Kidney (tissue), 14 donors: ENCODE results near the gene DCTN2. TPM values are rescaled to one million over a fixed set of nuclear protein-coding genes. Genes with fewer than 3 reads are reported as not detected.

Experiments
- DNase-seq, 5 donors: peaks; one replicate each; pipeline ENCODE4 v3.0.0-alpha.2; 2013 to 2020
- FAIRE-seq: peaks from 2 replicates; lab custom pipeline; 2012; peaks lifted over from hg19 to GRCh38; lab: Jason Lieb, UNC
- H3K27ac ChIP-seq, 2 donors: one replicate each; pipeline ENCODE4 v1.7.0; 2013; ENCODE audit warnings: low read depth in 2 of 2, low read length in 2 of 2, inconsistent platforms in 1 of 2
- H3K27me3 ChIP-seq: one replicate; pipeline ENCODE4 v1.7.1; 2013; ENCODE audit warnings: low read length, inconsistent platforms; ENCODE audit not compliant: control insufficient read depth, insufficient read depth
- H3K36me3 ChIP-seq, 3 donors: one replicate each; pipeline versions ENCODE4 v1.7.0 to v1.7.1; 2013; ENCODE audit warnings: low read length in 3 of 3, control low read depth in 1 of 3, inconsistent platforms in 1 of 3; ENCODE audit not compliant: insufficient read depth in 3 of 3, control insufficient read depth in 2 of 3
- H3K4me1 ChIP-seq, 3 donors: one replicate each; pipeline versions ENCODE4 v1.7.0 to v1.7.1; 2013; ENCODE audit warnings: low read length in 3 of 3, inconsistent platforms in 1 of 3, low read depth in 1 of 3; ENCODE audit not compliant: control insufficient read depth in 2 of 3, insufficient read depth in 2 of 3
- H3K4me3 ChIP-seq, 3 donors: one replicate each; pipeline versions ENCODE4 v1.7.0 to v1.8.1; 2013; ENCODE audit warnings: low read length in 3 of 3, control low read depth in 1 of 3, inconsistent platforms in 1 of 3
- H3K9ac ChIP-seq, 3 donors: one replicate each; pipeline versions ENCODE4 v1.7.0 to v1.7.1; 2013; ENCODE audit warnings: low read length in 3 of 3, control low read depth in 1 of 3, inconsistent platforms in 1 of 3
- H3K9me3 ChIP-seq, 3 donors: one replicate each; pipeline versions ENCODE4 v1.7.0 to v1.7.1; 2013; ENCODE audit warnings: low read length in 3 of 3, control low read depth in 1 of 3, inconsistent platforms in 1 of 3; ENCODE audit not compliant: control insufficient read depth in 2 of 3, insufficient read depth in 1 of 3
- CTCF ChIP-seq: IDR thresholded peaks from 3 replicates; pipeline ENCODE4 v1.5.1; 2012; ENCODE audit warnings: mild to moderate bottlenecking, moderate library complexity, borderline replicate concordance; ENCODE audit not compliant: insufficient read depth; ENCODE audit errors: extremely low read depth
- intact Hi-C: fragments of 100-400 bp; cut with DNase I; formaldehyde crosslinking; loops from one replicate; pipeline ENCODE4 v1.11.1; 2022
- polyA plus RNA-seq: library from polyadenylated mRNA; stranded (reverse); fragments of 350-450 nt; fragmentation: Illumina TruSeq; extraction: RNeasy Lipid Tissue Mini Kit (QIAGEN cat#74804); gene quantifications from one replicate; pipeline ENCODE4 v1.2.3, GENCODE V29; 2014; ENCODE audit warnings: low read depth, low replicate concordance; ENCODE audit not compliant: insufficient read depth
- total RNA-seq: library from RNA; stranded (reverse); fragmentation: NEBNext Ultra II Directional; extraction: Animal tissue kit (Norgen Biotek cat#: 25700); gene quantifications from one replicate; pipeline ENCODE4 v1.2.1, GENCODE V29; 2021
- donor health status: control.
- donor health status: control.
- donor health status: control.
- donor health status: control.
- donor health status: control.
- donor health status: DM: yes; HTN: yes; CAD: no.
- donor health status: Normal renal cell carcinoma (clear cell type).

Gene DCTN2
- total and polyA plus RNA-seq, 2 donors from 2014 or later: 110 to 133 TPM

GRCh38 chr12:57585156-57585555, 38.2 kb upstream of the DCTN2 start:
- no peaks in the 10 kb centered on the region for H3K4me1 ChIP-seq
- FAIRE-seq: no peak
- H3K27ac ChIP-seq: no peak overlapping the region
- TF ChIP-seq CTCF: no peak
- H3K36me3 ChIP-seq: no peaks in the 10 kb centered on the region
- H3K4me3 ChIP-seq: no peak overlapping the region
- H3K9me3 ChIP-seq: no peaks in the 10 kb centered on the region
- intact Hi-C loops: no loop called here
- no peaks in the 10 kb centered on the region for H3K27me3 ChIP-seq
- H3K9ac ChIP-seq: no peak overlapping the region
- no peak for DNase-seq

GRCh38 chr12:57584690-57585089, 37.7 kb upstream of the DCTN2 start:
- intact Hi-C loops: loop anchor here (5.0 kb wide), 1 partner anchor 38 kb away; no protein-coding TSS in a partner anchor
- H3K36me3 ChIP-seq: no peaks in the 10 kb centered on the region
- DNase-seq: no peak
- H3K27me3 ChIP-seq: no peaks in the 10 kb centered on the region
- TF ChIP-seq CTCF: no peak
- H3K9me3 ChIP-seq: no peaks in the 10 kb centered on the region
- no peak overlapping the region for H3K27ac ChIP-seq
- H3K4me1 ChIP-seq: no peaks in the 10 kb centered on the region
- no peak for FAIRE-seq
- H3K9ac ChIP-seq: no peak overlapping the region
- H3K4me3 ChIP-seq: no peak overlapping the region

- H3K9ac ChIP-seq: no peak overlapping the region
- no peaks in the 10 kb centered on the region for H3K27me3 ChIP-seq
- intact Hi-C loops: loop anchor here (5.0 kb wide), 1 partner anchor 38 kb away; no protein-coding TSS in a partner anchor
- TF ChIP-seq CTCF: no peak
- H3K4me3 ChIP-seq: no peak overlapping the region
- H3K27ac ChIP-seq: no peak overlapping the region
- no peak for DNase-seq
- no peaks in the 10 kb centered on the region for H3K4me1 ChIP-seq
- FAIRE-seq: no peak
- H3K9me3 ChIP-seq: no peaks in the 10 kb centered on the region
- no peaks in the 10 kb centered on the region for H3K36me3 ChIP-seq
Measured at GRCh38 chr12:57584050-57584449, 37.1 kb upstream of the DCTN2 start.
